Measurements from ENCODE around the gene APLP2.

GRCh38 chr11:130029137-130029536 lies 40.6 kb upstream of the APLP2 start:
- TF ChIP-seq CTCF (conservative IDR thresholded peaks at IDR 0.05), result no peak
- no peak for TF ChIP-seq EZH2 (IDR thresholded peaks at IDR 0.05; ENCODE audit: low read depth)

Measured in PC-9 (cell line).